Epidermal melanocyte (primary cell): ENCODE results near the gene GNL3.

ENCODE experiments used
- DNase-seq: peaks from one replicate; pipeline ENCODE4 v3.0.0; 2011; ENCODE audit warnings: low spot score; ENCODE audit not compliant: insufficient read length

The GNL3 gene

GRCh38 chr3:52688266-52688665, 2.4 kb downstream of the GNL3 start:
- DNase-seq, result no peak

GRCh38 chr3:52689151-52689550, 3.3 kb downstream of the GNL3 start:
- DNase-seq, result no peak

- DNase-seq, result no peak
Observed at GRCh38 chr3:52690560-52690959, 4.7 kb downstream of the GNL3 start.

GRCh38 chr3:52693071-52693470, 7.2 kb downstream of the GNL3 start:
- no peak for DNase-seq

GRCh38 chr3:52694528-52695189, 8.8 kb downstream of the GNL3 start:
- no peak for DNase-seq

- no peak for DNase-seq
Observed at GRCh38 chr3:52695798-52696671, 10.2 kb downstream of the GNL3 start.

GRCh38 chr3:52696830-52697631, 11.2 kb downstream of the GNL3 start:
- no peak for DNase-seq

- DNase-seq, result no peak
Observed at GRCh38 chr3:52697632-52697965, 11.8 kb downstream of the GNL3 start.

GRCh38 chr3:52703341-52703740, 17.5 kb downstream of the GNL3 start:
- no peak for DNase-seq

- DNase-seq, result peak; percentile 23
Observed at GRCh38 chr3:52704611-52705437, 19.0 kb downstream of the GNL3 start.

GRCh38 chr3:52705438-52705687, 19.5 kb downstream of the GNL3 start:
- DNase-seq, result no peak

GRCh38 chr3:52705688-52706686, 20.2 kb downstream of the GNL3 start, which contains the start of the genes GLT8D1 and SPCS1:
TSS of gene GLT8D1 (minus strand) at chr3:52705791. CDS start at chr3:52700460, 5,331 bp downstream.
TSS of gene SPCS1 (plus strand) at chr3:52706106. CDS start at chr3:52706247, 141 bp downstream.
- DNase-seq, result peak; percentile 83

- no peak for DNase-seq
Observed at GRCh38 chr3:52707585-52707984, 21.8 kb downstream of the GNL3 start.

- no peak for DNase-seq
Observed at GRCh38 chr3:52710512-52710911, 24.7 kb downstream of the GNL3 start.

- no peak for DNase-seq
Observed at GRCh38 chr3:52712291-52713212, 26.7 kb downstream of the GNL3 start.

GRCh38 chr3:52714335-52715302, 28.8 kb downstream of the GNL3 start:
- no peak for DNase-seq

- no peak for DNase-seq
Observed at GRCh38 chr3:52715714-52716305, 30.0 kb downstream of the GNL3 start.
